Measurements from ENCODE around the gene SCYL3. TPM values are rescaled to one million over a fixed set of nuclear protein-coding genes. Genes with fewer than 3 reads are reported as not detected.
A peak's percentile ranks its signal among the peaks of the same experiment; 100 is the strongest.
"Not testable (repeated sequence)": the region's sequence is repeated elsewhere in the genome, so short reads cannot be mapped to it uniquely, and the experiment has no call there.

SCYL3 gene
- 10 to 100 TPM; 17.8 to 20.2 (median 19.4) TPM for polyA plus RNA-seq (ENCODE audit: insufficient read length in 4 of 4)

GRCh38 chr1:169893645-169894423 lies at the start of gene SCYL3:
TSS of gene SCYL3 (minus strand) at chr1:169893896. CDS start at chr1:169888840, 5,056 bp downstream.
- DNase-seq (ENCODE audit: low read depth in 4 of 4, low spot score in 2 of 4), result peak; percentile 94 to 100 (median 98)

GRCh38 chr1:169941982-169942830 lies 48.5 kb upstream of the SCYL3 start:
- peak; percentile 26 to 59 (median 54) for DNase-seq (ENCODE audit: low read depth in 4 of 4, low spot score in 2 of 4)

GRCh38 chr1:169933984-169934725 lies 40.5 kb upstream of the SCYL3 start:
- DNase-seq (ENCODE audit: low read depth in 4 of 4, low spot score in 2 of 4), result no peak

- DNase-seq (ENCODE audit: low read depth in 4 of 4, low spot score in 2 of 4), result no peak
Observed at GRCh38 chr1:169931795-169932231, 38.1 kb upstream of the SCYL3 start.

GRCh38 chr1:169929210-169929526 lies 35.5 kb upstream of the SCYL3 start:
- DNase-seq (ENCODE audit: low read depth in 4 of 4, low spot score in 2 of 4), result no peak

- DNase-seq (ENCODE audit: low read depth in 4 of 4, low spot score in 2 of 4), result no peak
Observed at GRCh38 chr1:169928438-169929209, 34.9 kb upstream of the SCYL3 start.

- DNase-seq (ENCODE audit: low read depth in 4 of 4, low spot score in 2 of 4), result no peak
Observed at GRCh38 chr1:169925505-169926482, 32.1 kb upstream of the SCYL3 start.

GRCh38 chr1:169924829-169925228 lies 31.1 kb upstream of the SCYL3 start:
- no peak for DNase-seq (ENCODE audit: low read depth in 4 of 4, low spot score in 2 of 4)

- no peak for DNase-seq (ENCODE audit: low read depth in 4 of 4, low spot score in 2 of 4)
Observed at GRCh38 chr1:169924063-169924462, 30.4 kb upstream of the SCYL3 start.

- no peak for DNase-seq (ENCODE audit: low read depth in 4 of 4, low spot score in 2 of 4)
Observed at GRCh38 chr1:169921080-169921479, 27.4 kb upstream of the SCYL3 start.

GRCh38 chr1:169918927-169919326 lies 25.2 kb upstream of the SCYL3 start:
- no peak for DNase-seq (ENCODE audit: low read depth in 4 of 4, low spot score in 2 of 4)

- not testable (repeated sequence) for DNase-seq (ENCODE audit: low read depth in 4 of 4, low spot score in 2 of 4)
Observed at GRCh38 chr1:169918220-169918619, 24.5 kb upstream of the SCYL3 start.

- DNase-seq (ENCODE audit: low read depth in 4 of 4, low spot score in 2 of 4), result no peak
Observed at GRCh38 chr1:169915150-169915549, 21.5 kb upstream of the SCYL3 start.

GRCh38 chr1:169914531-169914930 lies 20.8 kb upstream of the SCYL3 start:
- no peak for DNase-seq (ENCODE audit: low read depth in 4 of 4, low spot score in 2 of 4)

- no peak for DNase-seq (ENCODE audit: low read depth in 4 of 4, low spot score in 2 of 4)
Observed at GRCh38 chr1:169909499-169909898, 15.8 kb upstream of the SCYL3 start.

- DNase-seq (ENCODE audit: low read depth in 4 of 4, low spot score in 2 of 4), result no peak
Observed at GRCh38 chr1:169906938-169907337, 13.2 kb upstream of the SCYL3 start.

GRCh38 chr1:169904834-169905233 lies 11.1 kb upstream of the SCYL3 start:
- no peak for DNase-seq (ENCODE audit: low read depth in 4 of 4, low spot score in 2 of 4)

- DNase-seq (ENCODE audit: low read depth in 4 of 4, low spot score in 2 of 4), result no peak
Observed at GRCh38 chr1:169902751-169903150, 9.1 kb upstream of the SCYL3 start.

GRCh38 chr1:169901115-169901514 lies 7.4 kb upstream of the SCYL3 start:
- DNase-seq (ENCODE audit: low read depth in 4 of 4, low spot score in 2 of 4), result no peak

All from left renal cortex interstitium (tissue), 4 donors.